OCI-LY1 (cell line): ENCODE data around the gene NIPAL3.
"Not testable (repeated sequence)": the region's sequence is repeated elsewhere in the genome, so short reads cannot be mapped to it uniquely, and the experiment has no call there.

Experiments used
- H2AFZ ChIP-seq: fragments of 200-600 bp; sonication (generic), shearing (Covaris generic); 2 replicates; pipeline ENCODE4 v1.6.0; 2014; ENCODE audit warnings: antibody characterized with exemption, mild to moderate bottlenecking, low read length
- H3F3A ChIP-seq: fragments of 200-600 bp; sonication (generic), shearing (Covaris generic); 2 replicates; pipeline ENCODE4 v1.6.0; 2014; ENCODE audit warnings: mild to moderate bottlenecking, antibody characterized with exemption, low read length, moderate library complexity; ENCODE audit not compliant: insufficient read depth
- H3K27ac ChIP-seq: fragments of 200-600 bp; sonication (generic); 2 replicates; pipeline ENCODE4 v1.5.1; 2014; ENCODE audit warnings: low read length, mixed run types, mild to moderate bottlenecking, low read depth; ENCODE audit not compliant: poor library complexity, severe bottlenecking
- H3K27me3 ChIP-seq: fragments of 200-600 bp; sonication (generic); 2 replicates; pipeline ENCODE4 v1.6.0; 2014; ENCODE audit warnings: antibody characterized with exemption, mild to moderate bottlenecking, low read length, moderate library complexity; ENCODE audit not compliant: insufficient read depth
- H3K36me3 ChIP-seq: fragments of 200-600 bp; sonication (generic); 2 replicates; pipeline ENCODE4 v1.6.1; 2014; ENCODE audit warnings: mild to moderate bottlenecking, antibody characterized with exemption, low read length, moderate library complexity, mixed read lengths; ENCODE audit not compliant: insufficient read depth
- H3K4me1 ChIP-seq: fragments of 200-600 bp; sonication (generic); 2 replicates; pipeline ENCODE4 v1.5.1; 2014; ENCODE audit warnings: mild to moderate bottlenecking, low read length, moderate library complexity; ENCODE audit not compliant: insufficient read depth, severe bottlenecking
- H3K4me2 ChIP-seq: fragments of 200-600 bp; sonication (generic), shearing (Covaris generic); 2 replicates; pipeline ENCODE4 v1.6.1; 2014; ENCODE audit warnings: low read length
- H3K4me3 ChIP-seq: fragments of 200-600 bp; sonication (generic); 2 replicates; pipeline ENCODE4 v1.5.1; 2014; ENCODE audit warnings: low read length, low read depth, mild to moderate bottlenecking, mixed read lengths; ENCODE audit not compliant: poor library complexity, severe bottlenecking
- H3K79me2 ChIP-seq: fragments of 200-600 bp; shearing (Covaris generic); 2 replicates; pipeline ENCODE4 v1.6.1; 2016; ENCODE audit warnings: mixed run types, low read length, mixed read lengths; ENCODE audit not compliant: insufficient read depth
- H3K9ac ChIP-seq: fragments of 200-600 bp; sonication (generic), shearing (Covaris generic); 2 replicates; pipeline ENCODE4 v1.6.1; 2014; ENCODE audit warnings: mild to moderate bottlenecking, low read length, mixed read lengths
- H3K9me2 ChIP-seq: fragments of 200-600 bp; sonication (generic), shearing (Covaris generic); 2 replicates; pipeline ENCODE4 v1.6.1; 2014; ENCODE audit warnings: low read depth, mild to moderate bottlenecking, low read length, mixed read lengths
- H3K9me3 ChIP-seq: fragments of 200-600 bp; shearing (Covaris generic); 2 replicates; pipeline ENCODE4 v1.6.1; 2014; ENCODE audit warnings: low read length, mixed read lengths
- H4K20me1 ChIP-seq: fragments of 200-600 bp; sonication (generic), shearing (Covaris generic); 2 replicates; pipeline ENCODE4 v1.6.0; 2016; ENCODE audit warnings: mild to moderate bottlenecking, low read length; ENCODE audit not compliant: insufficient read depth
- CTCF ChIP-seq: fragments of 200-600 bp; sonication (generic), shearing (Covaris generic); IDR thresholded peaks from 2 replicates; pipeline ENCODE4 v1.5.1; 2017; ENCODE audit warnings: mild to moderate bottlenecking, antibody characterized with exemption, low read length, moderate library complexity, mixed read lengths
- EZH2 ChIP-seq: fragments of 200-600 bp; sonication (generic), shearing (Covaris generic); IDR thresholded peaks from 2 replicates; pipeline ENCODE4 v1.8.0; 2017; ENCODE audit warnings: borderline replicate concordance, mixed run types, mild to moderate bottlenecking, antibody characterized with exemption, low read length, moderate library complexity, mixed read lengths

Gene NIPAL3

GRCh38 chr1:24487455-24487854 is 71.9 kb downstream of the NIPAL3 start:
- Histone ChIP-seq H3K9ac (no peak overlapping the region), H3K9me3 (0 out of 2 replicates have a peak, but pooled peaks cover 3% of the 10 kb centered on the region), H3K27me3 (no peaks in the 10 kb centered on the region), H3K4me2 (no peak overlapping the region), H3K27ac (no peak overlapping the region), H3K79me2 (no peaks in the 10 kb centered on the region), H3F3A (no peaks in the 10 kb centered on the region), H3K4me1 (peaks cover 7% of the 10 kb centered on the region), H3K9me2 (no peaks in the 10 kb centered on the region), H3K36me3 (no peaks in the 10 kb centered on the region), H3K4me3 (no peak overlapping the region), H2AFZ (no peak overlapping the region), H4K20me1 (no peaks in the 10 kb centered on the region)
- no peak for TF ChIP-seq CTCF
- TF ChIP-seq EZH2 = no peak

- H2AFZ ChIP-seq, H3K27ac ChIP-seq, H3F3A ChIP-seq, H4K20me1 ChIP-seq, H3K79me2 ChIP-seq, H3K9me3 ChIP-seq, H3K9ac ChIP-seq, H3K36me3 ChIP-seq, H3K4me3 ChIP-seq, H3K4me1 ChIP-seq, H3K4me2 ChIP-seq, H3K9me2 ChIP-seq, H3K27me3 ChIP-seq: not testable (repeated sequence)
Measured at GRCh38 chr1:24488159-24488558, 72.6 kb downstream of the NIPAL3 start.

- no peak overlapping the region for H3K4me3 ChIP-seq
- H2AFZ ChIP-seq = no peak overlapping the region
- no peaks in the 10 kb centered on the region for H3K27me3 ChIP-seq
- H3K27ac ChIP-seq = no peak overlapping the region
- H3K79me2 ChIP-seq = no peaks in the 10 kb centered on the region
- no peak overlapping the region for H3K4me2 ChIP-seq
- H3K9me2 ChIP-seq = no peaks in the 10 kb centered on the region
- TF ChIP-seq CTCF (no peak), EZH2 (no peak)
- H4K20me1 ChIP-seq = no peaks in the 10 kb centered on the region
- no peaks in the 10 kb centered on the region for H3F3A ChIP-seq
- H3K9me3 ChIP-seq = 0 out of 2 replicates have a peak, but pooled peaks cover 3% of the 10 kb centered on the region
- H3K36me3 ChIP-seq = no peaks in the 10 kb centered on the region
- H3K4me1 ChIP-seq = peaks cover 7% of the 10 kb centered on the region
- no peak overlapping the region for H3K9ac ChIP-seq
Measured at GRCh38 chr1:24489674-24490073, 74.1 kb downstream of the NIPAL3 start.

- Histone ChIP-seq H3F3A (no peaks in the 10 kb centered on the region), H3K9ac (no peak overlapping the region), H3K9me3 (0 out of 2 replicates have a peak, but pooled peaks cover 3% of the 10 kb centered on the region), H3K79me2 (no peaks in the 10 kb centered on the region), H3K4me1 (peaks cover 7% of the 10 kb centered on the region), H3K4me2 (no peak overlapping the region), H3K27ac (no peak overlapping the region), H3K9me2 (no peaks in the 10 kb centered on the region), H3K27me3 (no peaks in the 10 kb centered on the region), H3K36me3 (no peaks in the 10 kb centered on the region), H4K20me1 (no peaks in the 10 kb centered on the region), H2AFZ (no peak overlapping the region), H3K4me3 (no peak overlapping the region)
- no peak for TF ChIP-seq EZH2
Measured at GRCh38 chr1:24490101-24490781, 74.6 kb downstream of the NIPAL3 start.
